Measurements from ENCODE around the gene EPB41L5. TPM values are rescaled to one million over a fixed set of nuclear protein-coding genes. Genes with fewer than 3 reads are reported as not detected.

EPB41L5 gene
- total and polyA plus RNA-seq, 10 of the 15 experiments (the other 5 are each of a cell fraction or from before 2014, with no cell fraction given), result 2.1 to 20.4 (median 8.2) TPM

GRCh38 chr2:120133572-120134244, 120.8 kb downstream of the EPB41L5 start:
- no peaks in the 10 kb centered on the region for H3K79me2 ChIP-seq (ENCODE audit: control insufficient read depth, insufficient read depth, low read length)
- intact Hi-C loops (cut with micrococcal nuclease; ENCODE audit: unreplicated experiment), result no loop called here
- H2AFZ ChIP-seq (ENCODE audit: control insufficient read depth, low read depth, low read length), result no peak overlapping the region
- ChIA-PET SMC1A (ENCODE audit: uncharacterized antibody, unreplicated experiment) (no interaction called here), CTCF (no interaction called here), RAD21 (ENCODE audit: unreplicated experiment) (no interaction called here), POLR2A (interaction anchor here (0.6 kb wide), 1 partner anchor 798 kb away, joined by 3 read pairs; no protein-coding TSS in a partner anchor)
- H3K4me2 ChIP-seq (ENCODE audit: control insufficient read depth, insufficient read depth), result no peak overlapping the region
- H3K36me3 ChIP-seq (ENCODE audit: control insufficient read depth in 2 of 2, insufficient read depth in 2 of 2, low read length in 1 of 2), result no peaks in the 10 kb centered on the region
- H3K27ac ChIP-seq (ENCODE audit: control insufficient read depth, insufficient read depth), result no peak overlapping the region
- BruUV-seq (replicated peaks), result no TSS peak
- WGBS (ENCODE audit: insufficient coverage, insufficient replicate concordance, low lambda C conversion rate, missing lambda C conversion rate), result 35% methylated on average over 2 of the region's 2 CpGs
- H3K27me3 ChIP-seq (replicated peaks in 1 of 2; ENCODE audit: control insufficient read depth in 2 of 2, insufficient read depth in 2 of 2, low read length in 1 of 2), result no peaks in the 10 kb centered on the region
- FAIRE-seq (no peak), ATAC-seq (no peak), DNase-seq (ENCODE audit: low read depth, low spot score) (no peak)
- H4K20me1 ChIP-seq (ENCODE audit: control insufficient read depth, insufficient read depth), result no peaks in the 10 kb centered on the region
- TF ChIP-seq CEBPB (IDR thresholded peaks at IDR 0.05; ENCODE audit: borderline replicate concordance in 1 of 2, low read depth in 2 of 2, low read length in 2 of 2) (no peak), PRDM15 (CRISPR knock-in tag; IDR thresholded peaks at IDR 0.05) (no peak), ZZZ3 (IDR thresholded peaks at IDR 0.05; ENCODE audit: control insufficient read depth, insufficient read length, low read depth) (no peak), CHD4 (IDR thresholded peaks at IDR 0.05) (no peak), HSF1 (IDR thresholded peaks at IDR 0.05; ENCODE audit: low read depth, low read length) (no peak), SMARCA5 (IDR thresholded peaks at IDR 0.05) (no peak), CREM (IDR thresholded peaks at IDR 0.05; ENCODE audit: low read depth) (no peak), BCLAF1 (IDR thresholded peaks at IDR 0.05) (no peak), IRF3 (IDR thresholded peaks at IDR 0.05) (no peak), JUND (IDR thresholded peaks at IDR 0.05; ENCODE audit: low read depth, low read length) (no peak)
- H3K9ac ChIP-seq (ENCODE audit: control insufficient read depth, insufficient read depth, low read length), result no peak overlapping the region
- H3K4me3 ChIP-seq, result no peak overlapping the region
- no peaks in the 10 kb centered on the region for H3K4me1 ChIP-seq (ENCODE audit: control insufficient read depth, insufficient read depth, low read length)
- in situ Hi-C loops (cut with MboI), result no loop called here
- no peaks in the 10 kb centered on the region; the same call in 2 of the 3 replicates for H3K9me3 ChIP-seq (replicated peaks; ENCODE audit: control insufficient read depth, insufficient read depth, low read length)

Data from GM12878 (cell line).